ENCODE results near the gene SPDYE2B.
"Not testable (repeated sequence)": the region's sequence is repeated elsewhere in the genome, so short reads cannot be mapped to it uniquely, and the experiment has no call there.

DNA sequence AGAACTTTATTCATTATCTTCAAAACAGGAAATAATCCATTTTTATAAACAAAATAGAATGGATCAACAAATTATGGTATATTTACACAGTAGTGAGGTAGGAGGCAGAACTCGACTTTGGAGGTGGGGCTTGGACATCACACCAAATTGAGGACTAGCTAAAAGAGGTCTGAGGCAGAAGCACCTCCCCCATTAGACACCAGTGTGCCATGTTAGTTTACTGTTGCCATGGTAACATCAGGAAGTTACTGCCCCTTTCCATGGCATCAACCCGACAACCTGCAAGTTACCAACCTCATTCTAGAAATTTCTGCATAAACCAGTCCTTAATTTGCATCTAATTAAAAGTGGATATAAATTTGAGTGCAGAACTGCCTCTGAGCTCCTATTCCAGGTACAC lies 45.9 kb downstream of the SPDYE2B start:
- TF ChIP-seq, protein P1, sequence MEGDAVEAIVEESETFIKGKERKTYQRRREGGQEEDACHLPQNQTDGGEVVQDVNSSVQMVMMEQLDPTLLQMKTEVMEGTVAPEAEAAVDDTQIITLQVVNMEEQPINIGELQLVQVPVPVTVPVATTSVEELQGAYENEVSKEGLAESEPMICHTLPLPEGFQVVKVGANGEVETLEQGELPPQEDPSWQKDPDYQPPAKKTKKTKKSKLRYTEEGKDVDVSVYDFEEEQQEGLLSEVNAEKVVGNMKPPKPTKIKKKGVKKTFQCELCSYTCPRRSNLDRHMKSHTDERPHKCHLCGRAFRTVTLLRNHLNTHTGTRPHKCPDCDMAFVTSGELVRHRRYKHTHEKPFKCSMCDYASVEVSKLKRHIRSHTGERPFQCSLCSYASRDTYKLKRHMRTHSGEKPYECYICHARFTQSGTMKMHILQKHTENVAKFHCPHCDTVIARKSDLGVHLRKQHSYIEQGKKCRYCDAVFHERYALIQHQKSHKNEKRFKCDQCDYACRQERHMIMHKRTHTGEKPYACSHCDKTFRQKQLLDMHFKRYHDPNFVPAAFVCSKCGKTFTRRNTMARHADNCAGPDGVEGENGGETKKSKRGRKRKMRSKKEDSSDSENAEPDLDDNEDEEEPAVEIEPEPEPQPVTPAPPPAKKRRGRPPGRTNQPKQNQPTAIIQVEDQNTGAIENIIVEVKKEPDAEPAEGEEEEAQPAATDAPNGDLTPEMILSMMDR (IDR thresholded peaks at IDR 0.05; ENCODE audit: extremely low read depth in 1 of 2, insufficient read depth in 1 of 2, low read depth in 1 of 2, low read length in 2 of 2): not testable (repeated sequence)
- TF ChIP-seq POLR2A (IDR thresholded peaks at IDR 0.05; ENCODE audit: low read depth, low read length); GATA2 (IDR thresholded peaks at IDR 0.05; ENCODE audit: insufficient read depth, insufficient read length, low read depth, low read length): not testable (repeated sequence)

Measured in endothelial cell of umbilical vein (primary cell).